ENCODE data around the gene CD63.

DNA sequence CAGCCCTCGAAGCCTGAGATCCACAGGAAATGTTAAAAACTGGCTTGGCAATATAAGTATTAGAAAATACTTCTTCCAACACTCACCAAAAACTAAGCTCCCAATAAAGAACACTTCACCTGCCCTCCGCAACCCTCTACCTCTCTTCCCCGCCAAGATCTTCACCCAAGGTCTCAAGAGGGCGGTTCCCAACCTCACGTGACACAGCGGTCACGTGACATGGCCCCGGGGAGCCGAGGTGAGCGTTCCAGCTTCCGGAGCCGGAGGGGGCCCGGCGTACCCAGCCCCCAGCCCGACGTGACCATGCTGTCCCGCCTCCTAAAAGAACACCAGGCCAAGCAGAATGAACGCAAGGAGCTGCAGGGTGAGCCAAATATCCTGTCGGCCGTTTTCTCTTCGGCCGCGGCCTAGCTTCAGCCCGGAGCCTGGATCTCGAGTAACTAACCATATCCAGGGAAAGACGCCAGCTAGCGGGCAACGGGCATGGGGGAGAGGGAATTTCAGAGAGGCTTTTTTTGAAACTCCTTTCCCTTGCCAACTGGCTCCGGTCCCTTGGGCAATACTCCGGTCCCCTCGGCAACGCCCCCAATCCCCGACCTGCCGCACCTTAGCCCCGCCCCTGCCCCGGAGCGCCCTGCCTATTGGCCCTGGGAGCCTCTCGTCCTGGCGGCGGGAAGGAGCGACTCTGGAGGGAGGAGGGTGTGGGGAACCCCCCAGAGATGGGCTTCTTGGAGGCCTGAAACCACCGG lies 12.8 kb downstream of the CD63 start, which contains the start of gene BLOC1S1:
- TF ChIP-seq, protein P1, sequence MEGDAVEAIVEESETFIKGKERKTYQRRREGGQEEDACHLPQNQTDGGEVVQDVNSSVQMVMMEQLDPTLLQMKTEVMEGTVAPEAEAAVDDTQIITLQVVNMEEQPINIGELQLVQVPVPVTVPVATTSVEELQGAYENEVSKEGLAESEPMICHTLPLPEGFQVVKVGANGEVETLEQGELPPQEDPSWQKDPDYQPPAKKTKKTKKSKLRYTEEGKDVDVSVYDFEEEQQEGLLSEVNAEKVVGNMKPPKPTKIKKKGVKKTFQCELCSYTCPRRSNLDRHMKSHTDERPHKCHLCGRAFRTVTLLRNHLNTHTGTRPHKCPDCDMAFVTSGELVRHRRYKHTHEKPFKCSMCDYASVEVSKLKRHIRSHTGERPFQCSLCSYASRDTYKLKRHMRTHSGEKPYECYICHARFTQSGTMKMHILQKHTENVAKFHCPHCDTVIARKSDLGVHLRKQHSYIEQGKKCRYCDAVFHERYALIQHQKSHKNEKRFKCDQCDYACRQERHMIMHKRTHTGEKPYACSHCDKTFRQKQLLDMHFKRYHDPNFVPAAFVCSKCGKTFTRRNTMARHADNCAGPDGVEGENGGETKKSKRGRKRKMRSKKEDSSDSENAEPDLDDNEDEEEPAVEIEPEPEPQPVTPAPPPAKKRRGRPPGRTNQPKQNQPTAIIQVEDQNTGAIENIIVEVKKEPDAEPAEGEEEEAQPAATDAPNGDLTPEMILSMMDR (IDR thresholded peaks at IDR 0.05; ENCODE audit: insufficient read depth, low read length, poor library complexity, severe bottlenecking) = no peak
- TF ChIP-seq EZH2phosphoT487 (conservative IDR thresholded peaks at IDR 0.05; ENCODE audit: low read length) = no peak

Measured in SU-DHL-6 (cell line).